Esophagus muscularis mucosa (tissue), 4 donors: ENCODE measurements around the gene IPCEF1. TPM values are rescaled to one million over a fixed set of nuclear protein-coding genes. Genes with fewer than 3 reads are reported as not detected.
"Not testable (repeated sequence)": the region's sequence is repeated elsewhere in the genome, so short reads cannot be mapped to it uniquely, and the experiment has no call there.

Experiments used
- DNase-seq: peaks from one replicate; pipeline ENCODE4 v3.0.0-alpha.2; 2017; ENCODE audit errors: extremely low spot score
- H3K27ac ChIP-seq, 4 donors: fragments of 200-600 bp; sonication (generic); replicated peaks in 1 of 4; 1 replicate in 3 of 4; 2 replicates in 1 of 4; pipeline ENCODE4 v1.5.1; 2016 to 2019; ENCODE audit warnings: mild to moderate bottlenecking in 1 of 4
- H3K27me3 ChIP-seq, 4 donors: fragments of 200-600 bp; sonication (generic); one replicate each; pipeline versions ENCODE4 v1.5.1 to v1.6.0; 2016 to 2019
- H3K36me3 ChIP-seq, 4 donors: fragments of 200-600 bp; sonication (generic); one replicate each; pipeline ENCODE4 v1.5.1; 2016 to 2019
- H3K4me1 ChIP-seq, 4 donors: fragments of 200-600 bp; sonication (generic); one replicate each; pipeline ENCODE4 v1.5.1; 2016 to 2019
- H3K4me3 ChIP-seq, 4 donors: fragments of 200-600 bp; sonication (generic); 1 replicate in 2 of 4; 2 replicates in 2 of 4; pipeline ENCODE4 v1.5.1; 2016 to 2019; ENCODE audit warnings: mild to moderate bottlenecking in 4 of 4, moderate library complexity in 1 of 4
- H3K9me3 ChIP-seq, 4 donors: fragments of 200-600 bp; sonication (generic); 1 replicate in 3 of 4; 2 replicates in 1 of 4; pipeline ENCODE4 v1.5.1; 2016 to 2019
- EP300 ChIP-seq: sonication (generic); formaldehyde crosslinking; IDR thresholded peaks from one replicate; pipeline ENCODE4 v1.6.1; 2017; ENCODE audit warnings: antibody characterized with exemption
- POLR2A ChIP-seq: fragments of 450-650 bp; IDR thresholded peaks from one replicate; pipeline ENCODE4 v1.6.1; 2017; ENCODE audit warnings: antibody characterized with exemption, moderate library complexity, mild to moderate bottlenecking, low read depth
- POLR2AphosphoS5 ChIP-seq, 2 donors: sonication (generic); formaldehyde crosslinking; IDR thresholded peaks; one replicate each; pipeline ENCODE4 v1.6.1; 2017; ENCODE audit warnings: antibody characterized with exemption in 2 of 2
- WGBS: methylation state at CpG from one replicate; pipeline ENCODE4 v1.1.5; 2018; 5-methylcytosine and 5-hydroxymethylcytosine counted together
- intact Hi-C: fragments of 100-400 bp; cut with DNase I; formaldehyde crosslinking; loops from one replicate; pipeline ENCODE4 v1.15.1; 2023
- total RNA-seq, 4 donors: library from RNA; depleted of rRNA; stranded (reverse); fragments of >200 nt; gene quantifications; one replicate each; pipeline versions ENCODE4 v1.1.0 to v1.2.1, GENCODE V29; 2016
- TF ChIP-seq, protein P1 (sequence below), 3 experiments: fragments of 200-600 bp in 2 of 3; fragments of 450-650 bp in 1 of 3; sonication (generic) in 2 of 3; IDR thresholded peaks; one replicate each; pipeline ENCODE4 v1.5.1; 2017 to 2019; ENCODE audit warnings: antibody characterized with exemption in 3 of 3, mild to moderate bottlenecking in 2 of 3, moderate library complexity in 1 of 3

Gene IPCEF1
- total RNA-seq, 4 donors from 2014 or later = 0.63 to 2.7 (median 1.2) TPM

- H3K36me3 ChIP-seq = no peaks in the 10 kb centered on the region
- H3K9me3 ChIP-seq = no peaks in the 10 kb centered on the region
- intact Hi-C loops = no loop called here
- DNase-seq = no peak
- no peak overlapping the region for H3K4me3 ChIP-seq
- TF ChIP-seq EP300 = no peak
- TF ChIP-seq POLR2A = no peak
- TF ChIP-seq POLR2AphosphoS5 (IDR thresholded peaks at IDR 0.05) = no peak
- TF ChIP-seq, protein P1, sequence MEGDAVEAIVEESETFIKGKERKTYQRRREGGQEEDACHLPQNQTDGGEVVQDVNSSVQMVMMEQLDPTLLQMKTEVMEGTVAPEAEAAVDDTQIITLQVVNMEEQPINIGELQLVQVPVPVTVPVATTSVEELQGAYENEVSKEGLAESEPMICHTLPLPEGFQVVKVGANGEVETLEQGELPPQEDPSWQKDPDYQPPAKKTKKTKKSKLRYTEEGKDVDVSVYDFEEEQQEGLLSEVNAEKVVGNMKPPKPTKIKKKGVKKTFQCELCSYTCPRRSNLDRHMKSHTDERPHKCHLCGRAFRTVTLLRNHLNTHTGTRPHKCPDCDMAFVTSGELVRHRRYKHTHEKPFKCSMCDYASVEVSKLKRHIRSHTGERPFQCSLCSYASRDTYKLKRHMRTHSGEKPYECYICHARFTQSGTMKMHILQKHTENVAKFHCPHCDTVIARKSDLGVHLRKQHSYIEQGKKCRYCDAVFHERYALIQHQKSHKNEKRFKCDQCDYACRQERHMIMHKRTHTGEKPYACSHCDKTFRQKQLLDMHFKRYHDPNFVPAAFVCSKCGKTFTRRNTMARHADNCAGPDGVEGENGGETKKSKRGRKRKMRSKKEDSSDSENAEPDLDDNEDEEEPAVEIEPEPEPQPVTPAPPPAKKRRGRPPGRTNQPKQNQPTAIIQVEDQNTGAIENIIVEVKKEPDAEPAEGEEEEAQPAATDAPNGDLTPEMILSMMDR (IDR thresholded peaks at IDR 0.05) = no peak
- H3K27ac ChIP-seq = no peak overlapping the region
- H3K4me1 ChIP-seq = no peaks in the 10 kb centered on the region
- 85% methylated on average over 7 of the region's 7 CpGs for WGBS
- H3K27me3 ChIP-seq = no peaks in the 10 kb centered on the region
Measured at GRCh38 chr6:154307696-154308425, 48.7 kb downstream of the IPCEF1 start.

DNA sequence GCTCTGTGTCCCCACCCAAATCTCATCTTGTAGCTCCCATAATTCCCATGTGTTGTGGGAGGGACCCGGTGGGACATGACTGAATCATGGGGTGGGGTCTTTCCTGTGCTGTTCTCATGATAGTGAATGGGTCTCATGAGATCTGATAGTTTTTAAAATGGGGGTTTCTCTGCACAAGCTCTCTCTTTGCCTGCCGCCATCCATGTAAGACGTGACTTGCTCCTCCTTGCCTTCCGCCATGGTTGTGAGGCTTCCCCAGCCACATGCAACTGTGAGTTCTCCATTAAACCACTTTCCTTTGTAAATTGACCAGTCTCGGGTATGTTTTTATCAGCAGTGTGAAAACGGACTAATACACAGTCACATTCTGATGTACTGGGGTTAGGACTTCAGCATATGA, 49.5 kb downstream of the IPCEF1 start:
- H3K4me1 ChIP-seq, H3K27me3 ChIP-seq, H3K4me3 ChIP-seq, H3K36me3 ChIP-seq, H3K27ac ChIP-seq, H3K9me3 ChIP-seq, intact Hi-C loops, DNase-seq: not testable (repeated sequence)
- WGBS = 97% methylated on average over 6 of the region's 6 CpGs

DNA sequence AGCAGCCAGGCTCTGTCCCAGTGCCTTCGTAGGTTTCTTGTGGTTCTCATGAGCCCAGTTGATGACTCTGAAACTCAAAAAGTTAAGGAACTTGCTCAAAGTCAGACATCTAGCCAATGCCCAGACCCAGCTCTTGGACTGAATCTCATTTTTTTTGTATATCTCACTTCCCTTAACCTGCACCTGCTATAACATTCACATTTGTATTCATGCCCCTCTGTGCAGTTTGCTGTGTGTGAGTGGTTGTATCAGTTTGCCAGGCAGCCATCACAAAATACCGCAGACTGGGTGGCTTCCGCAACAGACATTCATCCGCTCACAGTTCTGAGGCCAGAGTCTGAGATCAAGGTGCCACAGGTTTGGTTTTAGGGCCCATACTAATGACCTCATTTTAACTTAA, 49.9 kb downstream of the IPCEF1 start:
- Histone ChIP-seq H3K36me3 (no peaks in the 10 kb centered on the region), H3K27ac (no peak overlapping the region), H3K4me1 (peaks cover 0 to 4% (median 2%) of the 10 kb centered on the region in 4 donors), H3K4me3 (no peak overlapping the region), H3K9me3 (no peaks in the 10 kb centered on the region), H3K27me3 (no peaks in the 10 kb centered on the region)
- TF ChIP-seq POLR2A = no peak
- no peak for TF ChIP-seq POLR2AphosphoS5 (IDR thresholded peaks at IDR 0.05)
- TF ChIP-seq, protein P1 (IDR thresholded peaks at IDR 0.05) = no peak
- TF ChIP-seq EP300 = no peak
- intact Hi-C loops = no loop called here
- DNase-seq = no peak
- WGBS = 93% methylated on average over 4 of the region's 4 CpGs

GRCh38 chr6:154304191-154304590, 52.4 kb downstream of the IPCEF1 start:
- Histone ChIP-seq H3K27me3 (no peaks in the 10 kb centered on the region), H3K4me3 (no peak overlapping the region), H3K36me3 (no peaks in the 10 kb centered on the region), H3K4me1 (peaks cover 0 to 4% (median 2%) of the 10 kb centered on the region in 4 donors), H3K27ac (no peak overlapping the region), H3K9me3 (no peaks in the 10 kb centered on the region)
- 85% methylated on average over 1 of the region's 1 CpG for WGBS
- intact Hi-C loops = no loop called here
- TF ChIP-seq POLR2AphosphoS5 (IDR thresholded peaks at IDR 0.05) (no peak), POLR2A (no peak), EP300 (no peak)
- TF ChIP-seq, protein P1 (IDR thresholded peaks at IDR 0.05) = no peak
- no peak for DNase-seq

GRCh38 chr6:154303642-154304041, 53.0 kb downstream of the IPCEF1 start:
- intact Hi-C loops, H3K27ac ChIP-seq, H3K27me3 ChIP-seq, H3K4me3 ChIP-seq, H3K4me1 ChIP-seq, H3K9me3 ChIP-seq, H3K36me3 ChIP-seq, DNase-seq: not testable (repeated sequence)
- WGBS = 77% methylated on average over 4 of the region's 4 CpGs
